SK-N-SH treated with all-trans-retinoic acid at 6 μM for 48 hours (cell line): ENCODE data around the gene HBS1L.

Experiments
- ATAC-seq: fragments of 200-7000 bp; cut with Tn5 transposase; 3 replicates; pipeline ENCODE4 v1.9.1; 2020; ENCODE audit warnings: mild to moderate bottlenecking, moderate library complexity
- ARNTL ChIP-seq: fragments of 450-650 bp; formaldehyde crosslinking; IDR thresholded peaks from 2 replicates; pipeline ENCODE4 v1.5.0; 2020; ENCODE audit warnings: low read depth, mild to moderate bottlenecking, moderate library complexity, borderline replicate concordance
- BACH2 ChIP-seq: fragments of 250-450 bp; sonication (Bioruptor Pico); IDR thresholded peaks from 2 replicates; pipeline ENCODE4 v1.9.0; 2021; ENCODE audit warnings: mild to moderate bottlenecking, borderline replicate concordance
- CSDC2 ChIP-seq: fragments of 250-450 bp; sonication (Bioruptor Pico); IDR thresholded peaks from 2 replicates; pipeline ENCODE4 v1.5.0; 2020; ENCODE audit warnings: mild to moderate bottlenecking, moderate library complexity
- ESRRG ChIP-seq: fragments of 250-450 bp; sonication (Bioruptor Pico); IDR thresholded peaks from 2 replicates; pipeline ENCODE4 v1.6.1; 2021; ENCODE audit warnings: mild to moderate bottlenecking
- GLIS3 ChIP-seq: fragments of 250-450 bp; sonication (Bioruptor Pico); IDR thresholded peaks from 2 replicates; pipeline ENCODE4 v1.5.0; 2020; ENCODE audit warnings: mild to moderate bottlenecking, moderate library complexity
- ISL1 ChIP-seq: fragments of 250-450 bp; sonication (Bioruptor Pico); IDR thresholded peaks from 2 replicates; pipeline ENCODE4 v2.1.2; 2022; ENCODE audit warnings: mild to moderate bottlenecking, moderate library complexity
- OSR1 ChIP-seq: fragments of 250-450 bp; sonication (Bioruptor Pico); IDR thresholded peaks from 2 replicates; pipeline ENCODE4 v1.8.0; 2022; ENCODE audit warnings: moderate library complexity, mild to moderate bottlenecking, inconsistent platforms
- RARB ChIP-seq: fragments of 250-450 bp; sonication (Bioruptor Pico); IDR thresholded peaks from 2 replicates; pipeline ENCODE4 v1.8.0; 2021; ENCODE audit warnings: mild to moderate bottlenecking, moderate library complexity
- SNAI2 ChIP-seq: fragments of 250-450 bp; sonication (Bioruptor Pico); IDR thresholded peaks from 2 replicates; pipeline ENCODE4 v1.5.0; 2020; ENCODE audit warnings: mild to moderate bottlenecking, moderate library complexity
- TCF4 ChIP-seq: fragments of 250-450 bp; sonication (Bioruptor Pico); IDR thresholded peaks from 2 replicates; pipeline ENCODE4 v1.8.0; 2021; ENCODE audit warnings: mild to moderate bottlenecking, moderate library complexity, borderline replicate concordance
- TOX ChIP-seq: fragments of 250-450 bp; sonication (Bioruptor Pico); IDR thresholded peaks from 2 replicates; pipeline ENCODE4 v1.8.0; 2021; ENCODE audit warnings: mild to moderate bottlenecking, moderate library complexity, borderline replicate concordance
- ZC3H10 ChIP-seq: fragments of 250-450 bp; sonication (Bioruptor Pico); IDR thresholded peaks from 2 replicates; pipeline ENCODE4 v1.5.1; 2021; ENCODE audit warnings: mild to moderate bottlenecking, moderate library complexity
- ZFP3 ChIP-seq: fragments of 250-450 bp; sonication (Bioruptor Pico); IDR thresholded peaks from 2 replicates; pipeline ENCODE4 v1.5.0; 2020; ENCODE audit warnings: mild to moderate bottlenecking, moderate library complexity
- ZFP30 ChIP-seq: fragments of 450-650 bp; formaldehyde crosslinking; IDR thresholded peaks from 2 replicates; pipeline ENCODE4 v1.5.0; 2022; ENCODE audit warnings: mild to moderate bottlenecking, moderate library complexity
- ZNF565 ChIP-seq: fragments of 450-650 bp; formaldehyde crosslinking; conservative IDR thresholded peaks from 2 replicates; pipeline ENCODE4 v1.5.0; 2020; ENCODE audit warnings: low read depth, mild to moderate bottlenecking, moderate library complexity
- ZNF70 ChIP-seq: fragments of 450-650 bp; formaldehyde crosslinking; IDR thresholded peaks from 2 replicates; pipeline ENCODE4 v1.5.0; 2020; ENCODE audit warnings: mild to moderate bottlenecking, moderate library complexity
- ZNF8 ChIP-seq: fragments of 450-650 bp; formaldehyde crosslinking; IDR thresholded peaks from 2 replicates; pipeline ENCODE4 v1.5.0; 2020; ENCODE audit warnings: mild to moderate bottlenecking, moderate library complexity
- TF ChIP-seq, protein P1 (sequence below): fragments of 250-450 bp; sonication (Bioruptor Pico); IDR thresholded peaks from 2 replicates; pipeline ENCODE4 v1.5.1; 2020; ENCODE audit warnings: low read depth, mild to moderate bottlenecking, moderate library complexity
- TF ChIP-seq, protein P2 (sequence below): fragments of 250-450 bp; sonication (Bioruptor Pico); IDR thresholded peaks from 2 replicates; pipeline ENCODE4 v1.5.1; 2021; ENCODE audit warnings: mild to moderate bottlenecking, moderate library complexity
- TF ChIP-seq, protein P3 (sequence below): fragments of 250-450 bp; sonication (Bioruptor Pico); IDR thresholded peaks from 2 replicates; pipeline ENCODE4 v1.8.0; 2021; ENCODE audit warnings: low read depth, mild to moderate bottlenecking, moderate library complexity, borderline replicate concordance
- TF ChIP-seq, protein P4 (sequence below): fragments of 250-450 bp; sonication (Bioruptor Pico); IDR thresholded peaks from 2 replicates; pipeline ENCODE4 v1.8.0; 2020; ENCODE audit warnings: mild to moderate bottlenecking, moderate library complexity, borderline replicate concordance
- TF ChIP-seq, protein P5 (sequence below): fragments of 250-450 bp; sonication (Bioruptor Pico); IDR thresholded peaks from 2 replicates; pipeline ENCODE4 v1.5.0; 2020; ENCODE audit warnings: mild to moderate bottlenecking, moderate library complexity

Gene HBS1L

DNA sequence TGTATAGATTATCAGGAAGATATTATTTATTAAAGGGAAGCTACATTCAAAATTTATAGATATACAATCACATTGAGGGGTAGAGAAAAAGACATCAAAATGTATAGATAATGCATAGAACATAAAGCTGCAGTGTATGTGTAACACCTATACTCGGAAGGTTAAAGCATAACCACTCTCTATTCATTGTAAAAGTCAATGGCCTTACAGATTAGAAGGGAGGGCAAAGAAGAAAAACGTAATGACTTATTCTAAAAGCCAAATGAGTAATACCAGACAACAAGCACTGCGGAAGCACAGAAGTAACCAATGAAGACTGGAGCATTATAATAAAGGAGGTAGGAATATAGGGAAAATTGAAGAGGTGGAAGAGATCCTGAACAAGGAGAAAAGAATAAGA is 11.3 kb downstream of the HBS1L start (continued):
- TF ChIP-seq, protein P1, sequence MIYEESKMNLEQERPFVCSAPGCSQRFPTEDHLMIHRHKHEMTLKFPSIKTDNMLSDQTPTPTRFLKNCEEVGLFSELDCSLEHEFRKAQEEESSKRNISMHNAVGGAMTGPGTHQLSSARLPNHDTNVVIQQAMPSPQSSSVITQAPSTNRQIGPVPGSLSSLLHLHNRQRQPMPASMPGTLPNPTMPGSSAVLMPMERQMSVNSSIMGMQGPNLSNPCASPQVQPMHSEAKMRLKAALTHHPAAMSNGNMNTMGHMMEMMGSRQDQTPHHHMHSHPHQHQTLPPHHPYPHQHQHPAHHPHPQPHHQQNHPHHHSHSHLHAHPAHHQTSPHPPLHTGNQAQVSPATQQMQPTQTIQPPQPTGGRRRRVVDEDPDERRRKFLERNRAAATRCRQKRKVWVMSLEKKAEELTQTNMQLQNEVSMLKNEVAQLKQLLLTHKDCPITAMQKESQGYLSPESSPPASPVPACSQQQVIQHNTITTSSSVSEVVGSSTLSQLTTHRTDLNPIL (CRISPR knock-in tag) = no peak
- TF ChIP-seq, protein P2, sequence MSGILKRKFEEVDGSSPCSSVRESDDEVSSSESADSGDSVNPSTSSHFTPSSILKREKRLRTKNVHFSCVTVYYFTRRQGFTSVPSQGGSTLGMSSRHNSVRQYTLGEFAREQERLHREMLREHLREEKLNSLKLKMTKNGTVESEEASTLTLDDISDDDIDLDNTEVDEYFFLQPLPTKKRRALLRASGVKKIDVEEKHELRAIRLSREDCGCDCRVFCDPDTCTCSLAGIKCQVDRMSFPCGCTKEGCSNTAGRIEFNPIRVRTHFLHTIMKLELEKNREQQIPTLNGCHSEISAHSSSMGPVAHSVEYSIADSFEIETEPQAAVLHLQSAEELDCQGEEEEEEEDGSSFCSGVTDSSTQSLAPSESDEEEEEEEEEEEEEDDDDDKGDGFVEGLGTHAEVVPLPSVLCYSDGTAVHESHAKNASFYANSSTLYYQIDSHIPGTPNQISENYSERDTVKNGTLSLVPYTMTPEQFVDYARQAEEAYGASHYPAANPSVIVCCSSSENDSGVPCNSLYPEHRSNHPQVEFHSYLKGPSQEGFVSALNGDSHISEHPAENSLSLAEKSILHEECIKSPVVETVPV = no peak
- TF ChIP-seq ARNTL (CRISPR knock-in tag) = no peak

DNA sequence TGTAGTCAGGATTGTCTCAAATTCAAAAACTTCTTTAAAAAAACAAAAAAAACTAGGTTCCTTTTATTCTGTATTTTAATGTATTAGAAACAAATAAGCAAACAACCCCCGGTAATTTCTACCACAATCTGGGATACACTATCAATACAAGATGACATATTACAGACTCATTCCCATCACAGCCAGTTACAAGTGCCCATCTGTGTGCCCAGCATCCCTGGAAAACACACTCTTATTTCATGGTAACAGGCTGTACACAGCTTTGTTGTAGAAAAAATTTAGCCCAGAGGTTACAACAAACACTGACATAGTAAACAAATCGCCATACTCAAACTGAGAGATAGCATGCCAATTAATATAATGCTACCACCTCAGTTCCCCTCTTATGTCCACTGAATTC is 16.3 kb downstream of the HBS1L start:
- TF ChIP-seq ZFP3 = no peak
- no peak for TF ChIP-seq BACH2 (CRISPR knock-in tag)
- TF ChIP-seq TCF4 (CRISPR knock-in tag) = no peak
- no peak for ATAC-seq

DNA sequence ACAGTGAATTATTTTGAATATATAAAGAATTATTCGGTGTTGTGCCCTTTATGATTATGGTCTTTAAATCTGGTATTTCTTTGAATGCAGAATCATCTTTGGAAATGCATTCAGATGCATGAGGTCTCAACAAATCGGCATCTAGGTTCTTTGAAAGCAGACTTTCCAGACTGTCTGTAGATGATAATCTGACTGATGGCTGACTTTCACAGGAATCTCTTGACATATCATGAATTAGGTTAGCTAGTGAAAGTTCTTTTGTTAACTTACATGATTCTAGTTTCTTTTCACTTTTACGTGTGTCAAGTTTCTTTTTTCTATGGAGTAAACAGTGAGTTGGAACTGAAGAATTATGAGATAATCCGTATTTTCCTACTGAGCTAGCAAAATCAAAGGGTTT is 17.1 kb downstream of the HBS1L start:
- ATAC-seq = no peak
- TF ChIP-seq BACH2 (CRISPR knock-in tag) (no peak), RARB (CRISPR knock-in tag) (no peak), CSDC2 (CRISPR knock-in tag) (no peak), ISL1 (no peak), ZFP3 (no peak), ZC3H10 (CRISPR knock-in tag) (no peak), TOX (CRISPR knock-in tag) (no peak)
- TF ChIP-seq, protein P2 = no peak
- TF ChIP-seq, protein P3, sequence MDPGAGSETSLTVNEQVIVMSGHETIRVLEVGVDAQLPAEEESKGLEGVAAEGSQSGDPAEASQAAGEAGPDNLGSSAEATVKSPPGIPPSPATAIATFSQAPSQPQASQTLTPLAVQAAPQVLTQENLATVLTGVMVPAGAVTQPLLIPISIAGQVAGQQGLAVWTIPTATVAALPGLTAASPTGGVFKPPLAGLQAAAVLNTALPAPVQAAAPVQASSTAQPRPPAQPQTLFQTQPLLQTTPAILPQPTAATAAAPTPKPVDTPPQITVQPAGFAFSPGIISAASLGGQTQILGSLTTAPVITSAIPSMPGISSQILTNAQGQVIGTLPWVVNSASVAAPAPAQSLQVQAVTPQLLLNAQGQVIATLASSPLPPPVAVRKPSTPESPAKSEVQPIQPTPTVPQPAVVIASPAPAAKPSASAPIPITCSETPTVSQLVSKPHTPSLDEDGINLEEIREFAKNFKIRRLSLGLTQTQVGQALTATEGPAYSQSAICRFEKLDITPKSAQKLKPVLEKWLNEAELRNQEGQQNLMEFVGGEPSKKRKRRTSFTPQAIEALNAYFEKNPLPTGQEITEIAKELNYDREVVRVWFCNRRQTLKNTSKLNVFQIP = no peak

DNA sequence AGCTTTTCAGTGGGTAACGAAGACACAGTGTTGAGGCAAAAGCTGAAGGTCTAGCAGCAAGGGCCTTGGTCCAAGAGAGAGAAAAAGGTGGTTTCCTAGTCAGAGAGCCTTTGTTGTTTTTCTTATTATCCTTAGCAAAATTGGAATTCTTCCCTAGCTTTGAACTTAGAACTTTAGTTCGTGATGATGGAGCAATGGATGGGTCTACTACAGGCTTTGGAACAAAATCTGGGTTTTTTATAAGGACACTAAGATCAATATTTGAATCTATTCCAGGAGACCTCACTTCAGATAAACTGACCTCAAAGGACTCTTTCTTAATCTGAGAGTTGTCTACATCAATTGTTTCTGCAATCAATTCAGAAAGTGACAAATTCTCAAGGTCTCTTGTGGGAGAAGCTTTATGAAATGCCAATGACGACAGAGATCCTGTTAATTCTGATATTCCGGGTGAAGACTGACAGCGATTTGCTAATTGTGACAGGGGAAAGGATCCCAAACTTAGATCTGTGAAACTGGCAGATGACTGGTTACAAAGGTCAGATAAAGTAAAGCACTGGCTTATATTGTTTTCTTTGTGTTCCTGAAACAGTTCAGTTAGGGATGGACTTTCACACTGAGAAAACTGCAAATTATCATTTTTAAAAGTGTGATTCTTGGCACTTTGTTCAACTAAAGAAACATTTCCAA is 17.7 kb downstream of the HBS1L start:
- no peak for ATAC-seq
- no peak for TF ChIP-seq ZNF8 (CRISPR knock-in tag)
- TF ChIP-seq ZFP3 = no peak
- no peak for TF ChIP-seq ZNF565 (CRISPR knock-in tag)
- TF ChIP-seq RARB (CRISPR knock-in tag) = no peak
- no peak for TF ChIP-seq ARNTL (CRISPR knock-in tag)
- TF ChIP-seq GLIS3 (CRISPR knock-in tag) = no peak
- no peak for TF ChIP-seq CSDC2 (CRISPR knock-in tag)
- TF ChIP-seq, protein P1 (CRISPR knock-in tag) = no peak
- TF ChIP-seq ZC3H10 (CRISPR knock-in tag) = no peak
- TF ChIP-seq ISL1 = no peak
- TF ChIP-seq TOX (CRISPR knock-in tag) = no peak
- no peak for TF ChIP-seq OSR1 (CRISPR knock-in tag)
- TF ChIP-seq, protein P2 = no peak
- TF ChIP-seq SNAI2 (CRISPR knock-in tag) = no peak
- TF ChIP-seq, protein P4, sequence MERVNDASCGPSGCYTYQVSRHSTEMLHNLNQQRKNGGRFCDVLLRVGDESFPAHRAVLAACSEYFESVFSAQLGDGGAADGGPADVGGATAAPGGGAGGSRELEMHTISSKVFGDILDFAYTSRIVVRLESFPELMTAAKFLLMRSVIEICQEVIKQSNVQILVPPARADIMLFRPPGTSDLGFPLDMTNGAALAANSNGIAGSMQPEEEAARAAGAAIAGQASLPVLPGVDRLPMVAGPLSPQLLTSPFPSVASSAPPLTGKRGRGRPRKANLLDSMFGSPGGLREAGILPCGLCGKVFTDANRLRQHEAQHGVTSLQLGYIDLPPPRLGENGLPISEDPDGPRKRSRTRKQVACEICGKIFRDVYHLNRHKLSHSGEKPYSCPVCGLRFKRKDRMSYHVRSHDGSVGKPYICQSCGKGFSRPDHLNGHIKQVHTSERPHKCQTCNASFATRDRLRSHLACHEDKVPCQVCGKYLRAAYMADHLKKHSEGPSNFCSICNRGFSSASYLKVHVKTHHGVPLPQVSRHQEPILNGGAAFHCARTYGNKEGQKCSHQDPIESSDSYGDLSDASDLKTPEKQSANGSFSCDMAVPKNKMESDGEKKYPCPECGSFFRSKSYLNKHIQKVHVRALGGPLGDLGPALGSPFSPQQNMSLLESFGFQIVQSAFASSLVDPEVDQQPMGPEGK (CRISPR knock-in tag) = no peak
- TF ChIP-seq, protein P5, sequence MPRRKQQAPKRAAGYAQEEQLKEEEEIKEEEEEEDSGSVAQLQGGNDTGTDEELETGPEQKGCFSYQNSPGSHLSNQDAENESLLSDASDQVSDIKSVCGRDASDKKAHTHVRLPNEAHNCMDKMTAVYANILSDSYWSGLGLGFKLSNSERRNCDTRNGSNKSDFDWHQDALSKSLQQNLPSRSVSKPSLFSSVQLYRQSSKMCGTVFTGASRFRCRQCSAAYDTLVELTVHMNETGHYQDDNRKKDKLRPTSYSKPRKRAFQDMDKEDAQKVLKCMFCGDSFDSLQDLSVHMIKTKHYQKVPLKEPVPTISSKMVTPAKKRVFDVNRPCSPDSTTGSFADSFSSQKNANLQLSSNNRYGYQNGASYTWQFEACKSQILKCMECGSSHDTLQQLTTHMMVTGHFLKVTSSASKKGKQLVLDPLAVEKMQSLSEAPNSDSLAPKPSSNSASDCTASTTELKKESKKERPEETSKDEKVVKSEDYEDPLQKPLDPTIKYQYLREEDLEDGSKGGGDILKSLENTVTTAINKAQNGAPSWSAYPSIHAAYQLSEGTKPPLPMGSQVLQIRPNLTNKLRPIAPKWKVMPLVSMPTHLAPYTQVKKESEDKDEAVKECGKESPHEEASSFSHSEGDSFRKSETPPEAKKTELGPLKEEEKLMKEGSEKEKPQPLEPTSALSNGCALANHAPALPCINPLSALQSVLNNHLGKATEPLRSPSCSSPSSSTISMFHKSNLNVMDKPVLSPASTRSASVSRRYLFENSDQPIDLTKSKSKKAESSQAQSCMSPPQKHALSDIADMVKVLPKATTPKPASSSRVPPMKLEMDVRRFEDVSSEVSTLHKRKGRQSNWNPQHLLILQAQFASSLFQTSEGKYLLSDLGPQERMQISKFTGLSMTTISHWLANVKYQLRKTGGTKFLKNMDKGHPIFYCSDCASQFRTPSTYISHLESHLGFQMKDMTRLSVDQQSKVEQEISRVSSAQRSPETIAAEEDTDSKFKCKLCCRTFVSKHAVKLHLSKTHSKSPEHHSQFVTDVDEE (CRISPR knock-in tag) = no peak
- no peak for TF ChIP-seq ESRRG (CRISPR knock-in tag)
- TF ChIP-seq ZNF70 (CRISPR knock-in tag) = no peak
- TF ChIP-seq ZFP30 (CRISPR knock-in tag) = no peak
